ENCODE data around the gene ATP5F1B. TPM values are rescaled to one million over a fixed set of nuclear protein-coding genes. Genes with fewer than 3 reads are reported as not detected.

The ATP5F1B gene
- total and polyA plus RNA-seq, 9 of the 15 experiments (the other 6 are each of a cell fraction or from before 2014, with no cell fraction given) = 908 to 3,125 (median 1,482) TPM

- peak; percentile 90 for TF ChIP-seq ATF3 (IDR thresholded peaks at IDR 0.05)
- no peak; the same call in 1 of the 2 replicates for TF ChIP-seq ATF3 (CRISPR knock-in tag; conservative IDR thresholded peaks at IDR 0.05)
- no peak for TF ChIP-seq CEBPZ (IDR thresholded peaks at IDR 0.05; ENCODE audit: borderline replicate concordance, low read depth, low read length)
- TF ChIP-seq ZNF354B (CRISPR knock-in tag; IDR thresholded peaks at IDR 0.05) = no peak
- no peak for TF ChIP-seq NCOA1 (IDR thresholded peaks at IDR 0.05; ENCODE audit: low read depth)
- no peak for TF ChIP-seq PHTF2 (CRISPR knock-in tag; IDR thresholded peaks at IDR 0.05)
- no peak for TF ChIP-seq RUNX1 (IDR thresholded peaks at IDR 0.05; ENCODE audit: low read depth)
- TF ChIP-seq U2AF2 (optimal IDR thresholded peaks at IDR 0.05; ENCODE audit: low read depth, low read length) = no peak
- no peak; the same call in 1 of the 2 replicates for TF ChIP-seq NBN (IDR thresholded peaks at IDR 0.05; ENCODE audit: low read depth)
- peak; percentile 59; the same call in 1 of the 2 replicates for TF ChIP-seq POLR2G (IDR thresholded peaks at IDR 0.05; ENCODE audit: low read depth, low read length)
- TF ChIP-seq RBFOX2 (IDR thresholded peaks at IDR 0.05; ENCODE audit: low read depth, low read length) = peak; percentile 43; the same call in 1 of the 2 replicates
- no peak; the same call in 1 of the 2 replicates for TF ChIP-seq TAF7 (tag; IDR thresholded peaks at IDR 0.05)
- no peak for TF ChIP-seq ZNF717 (CRISPR knock-in tag; IDR thresholded peaks at IDR 0.05)
- TF ChIP-seq CBX3 (IDR thresholded peaks at IDR 0.05; ENCODE audit: borderline replicate concordance in 1 of 2, low read length in 2 of 2) = no peak; a peak in 1 of 3 replicates
- TF ChIP-seq PHB (CRISPR knock-in tag; IDR thresholded peaks at IDR 0.05) = no peak
- peak; percentile 4 for TF ChIP-seq CCNT2 (IDR thresholded peaks at IDR 0.05; ENCODE audit: borderline replicate concordance, extremely low read depth, insufficient read length, low read depth, low read length)
- no peak for TF ChIP-seq ZSCAN32 (CRISPR knock-in tag; IDR thresholded peaks at IDR 0.05)
- no peak for TF ChIP-seq ZNF589 (CRISPR knock-in tag; IDR thresholded peaks at IDR 0.05; ENCODE audit: low read depth)
- no peak for TF ChIP-seq ZKSCAN1 (IDR thresholded peaks at IDR 0.05; ENCODE audit: low read depth, low read length)
- no peak for TF ChIP-seq POLR2H (tag; IDR thresholded peaks at IDR 0.05; ENCODE audit: low read depth)
- no peak; the same call in 1 of the 2 replicates for TF ChIP-seq ETV5 (CRISPR knock-in tag; IDR thresholded peaks at IDR 0.05; ENCODE audit: low read depth)
- peak; percentile 31; the same call in 1 of the 2 replicates for TF ChIP-seq MAX (CRISPR knock-in tag; IDR thresholded peaks at IDR 0.05)
- TF ChIP-seq ZFP30 (CRISPR knock-in tag; IDR thresholded peaks at IDR 0.05; ENCODE audit: borderline replicate concordance) = 0 out of 2 replicates have a peak, but pooled peaks have one; percentile 38
- TF ChIP-seq ZNF212 (CRISPR knock-in tag; IDR thresholded peaks at IDR 0.05) = no peak
Observed at GRCh38 chr12:56635806-56636674, 9.7 kb downstream of the ATP5F1B start (continued).
